DOHH2 (cell line): Measurements from ENCODE around the gene XRCC4.

Experiments used
- CTCF ChIP-seq: fragments of 200-600 bp; sonication (generic); IDR thresholded peaks from one replicate; pipeline ENCODE4 v1.5.1; 2014; ENCODE audit warnings: antibody characterized with exemption, mild to moderate bottlenecking, low read depth, low read length; ENCODE audit not compliant: poor library complexity, severe bottlenecking
- EZH2phosphoT487 ChIP-seq: fragments of 200-600 bp; sonication (generic); IDR thresholded peaks from 2 replicates; pipeline ENCODE4 v1.6.1; 2017; ENCODE audit warnings: borderline replicate concordance, mild to moderate bottlenecking, antibody characterized with exemption, low read length, moderate library complexity, mixed read lengths

GRCh38 chr5:83125560-83125959 is 48.2 kb downstream of the XRCC4 start:
- TF ChIP-seq CTCF (no peak), EZH2phosphoT487 (no peak)
